B cell (primary cell): ENCODE results near the gene KLHL18. TPM values are rescaled to one million over a fixed set of nuclear protein-coding genes. Genes with fewer than 3 reads are reported as not detected.

Experiments used
- ATAC-seq: fragments of 200-7000 bp; cut with Tn5 transposase; one replicate; pipeline ENCODE4 v1.10.0; 2021; ENCODE audit warnings: low read depth, mild to moderate bottlenecking, moderate number of reproducible peaks, moderate library complexity
- CTCF ChIA-PET: fragments of 350-600 bp; sonication (Branson Sonifier 250); formaldehyde crosslinking; loops from one replicate; lab custom pipeline; 2021; ENCODE audit warnings: antibody characterized with exemption, inconsistent platforms; lab: Charles Lee
- POLR2A ChIA-PET: fragments of 350-600 bp; sonication (Branson Sonifier 250); formaldehyde crosslinking; loops from one replicate; lab custom pipeline; 2021; ENCODE audit warnings: antibody characterized with exemption; lab: Charles Lee
- DNase-seq: peaks from one replicate; pipeline ENCODE4 v3.0.0; 2013
- H2AFZ ChIP-seq: 2 replicates; pipeline ENCODE4 v1.6.1; 2012; ENCODE audit warnings: mild to moderate bottlenecking, low read depth, low read length; ENCODE audit not compliant: insufficient read depth, poor library complexity, severe bottlenecking
- H3K27ac ChIP-seq, 2 donors: 1 replicate in 1 of 2; 2 replicates in 1 of 2; pipeline ENCODE4 v1.5.1; 2012 to 2013; ENCODE audit warnings: low read length in 2 of 2, mild to moderate bottlenecking in 2 of 2, moderate library complexity in 1 of 2
- H3K27me3 ChIP-seq, 4 experiments: fragments of 200-600 bp in 1 of 4; sonication (generic) in 1 of 4; replicated peaks in 1 of 4; 1 replicate in 2 of 4; 2 replicates in 2 of 4; pipeline versions ENCODE4 v1.6.1 to v1.7.0; 2013 to 2016; ENCODE audit warnings: low read length in 3 of 4, mild to moderate bottlenecking in 2 of 4, mixed read lengths in 1 of 4, moderate library complexity in 1 of 4; ENCODE audit not compliant: insufficient read depth in 4 of 4, control insufficient read depth in 3 of 4; ENCODE audit errors: control extremely low read depth in 1 of 4
- H3K36me3 ChIP-seq, 2 experiments: replicated peaks in 1 of 2; 1 replicate in 1 of 2; 2 replicates in 1 of 2; pipeline versions ENCODE4 v1.6.1 to v1.7.1; 2013; ENCODE audit warnings: low read length in 1 of 2; ENCODE audit not compliant: insufficient read depth in 2 of 2, control insufficient read depth in 1 of 2; ENCODE audit errors: control extremely low read depth in 1 of 2, extremely low read depth in 1 of 2
- H3K4me1 ChIP-seq, 2 donors: fragments of 200-600 bp in 1 of 2; sonication (generic) in 1 of 2; 1 replicate in 1 of 2; 2 replicates in 1 of 2; pipeline versions ENCODE4 v1.5.1 to v1.6.1; 2013 to 2017; ENCODE audit warnings: low read length in 2 of 2; ENCODE audit not compliant: control insufficient read depth in 2 of 2, insufficient read depth in 2 of 2
- H3K4me2 ChIP-seq: replicated peaks from 2 replicates; pipeline ENCODE3; 2012; ENCODE audit warnings: mild to moderate bottlenecking, low read depth, low read length; ENCODE audit not compliant: poor library complexity, severe bottlenecking
- H3K4me3 ChIP-seq, 5 experiments: fragments of 200-600 bp in 1 of 5; sonication (generic) in 1 of 5; 1 replicate in 3 of 5; 2 replicates in 2 of 5; pipeline versions ENCODE4 v1.5.1 to v1.7.0; 2011 to 2016; ENCODE audit warnings: low read length in 4 of 5, mild to moderate bottlenecking in 4 of 5, low read depth in 2 of 5, control low read depth in 1 of 5, moderate library complexity in 1 of 5; ENCODE audit not compliant: insufficient read depth in 1 of 5; ENCODE audit errors: control extremely low read depth in 1 of 5, extremely low read depth in 1 of 5
- H3K79me2 ChIP-seq: fragments of 200-600 bp; sonication (generic); one replicate; pipeline ENCODE4 v1.6.0; 2016; ENCODE audit warnings: low read length; ENCODE audit not compliant: control insufficient read depth, insufficient read depth
- H3K9ac ChIP-seq: fragments of 200-600 bp; sonication (generic); 2 replicates; pipeline ENCODE4 v1.6.1; 2017; ENCODE audit warnings: mild to moderate bottlenecking, low read length, moderate library complexity
- H3K9me3 ChIP-seq, 3 donors: one replicate each; pipeline versions ENCODE4 v1.6.1 to v1.7.1; 2013; ENCODE audit warnings: low read length in 2 of 3; ENCODE audit not compliant: control insufficient read depth in 2 of 3, insufficient read depth in 1 of 3; ENCODE audit errors: control extremely low read depth in 1 of 3
- H4K20me1 ChIP-seq: 2 replicates; pipeline ENCODE4 v1.6.0; 2012; ENCODE audit warnings: mild to moderate bottlenecking, low read length; ENCODE audit not compliant: insufficient read depth, control insufficient read depth, poor library complexity, severe bottlenecking
- H3K27ac Mint-ChIP-seq: one replicate; pipeline ENCODE4 v1.8.0; 2021; ENCODE audit warnings: mixed read lengths
- H3K27me3 Mint-ChIP-seq: one replicate; pipeline ENCODE4 v1.8.0; 2021; ENCODE audit warnings: mixed read lengths
- H3K4me1 Mint-ChIP-seq: one replicate; pipeline ENCODE4 v1.8.0; 2021; ENCODE audit warnings: mixed read lengths
- H3K4me3 Mint-ChIP-seq: one replicate; pipeline ENCODE4 v1.8.0; 2021; ENCODE audit warnings: mixed read lengths
- H3K9me3 Mint-ChIP-seq: one replicate; pipeline ENCODE4 v1.8.0; 2022; ENCODE audit warnings: mixed read lengths; ENCODE audit not compliant: insufficient read depth
- CTCF ChIP-seq: fragments of 200-600 bp; IDR thresholded peaks from one replicate; pipeline ENCODE4 v1.8.0; 2022; ENCODE audit warnings: antibody characterized with exemption, mild to moderate bottlenecking
- EZH2 ChIP-seq: IDR thresholded peaks from 2 replicates; pipeline ENCODE4 v1.6.1; 2012; ENCODE audit warnings: borderline replicate concordance, low read depth, mild to moderate bottlenecking, moderate library complexity, low read length; ENCODE audit not compliant: insufficient read depth, poor library complexity, severe bottlenecking
- WGBS: methylation state at CpG from one replicate; pipeline ENCODE4 v1.1.5; 2013; ENCODE audit warnings: missing lambda C conversion rate; ENCODE audit not compliant: insufficient coverage; 5-methylcytosine and 5-hydroxymethylcytosine counted together
- intact Hi-C: fragments of 100-400 bp; cut with micrococcal nuclease; formaldehyde crosslinking; loops from one replicate; pipeline ENCODE4 v1.10.0; 2022
- polyA plus RNA-seq: library from polyadenylated mRNA; depleted of rRNA; stranded (reverse); fragments of >200 nt; gene quantifications from 2 replicates; pipeline ENCODE4 v1.2.3, GENCODE V29; 2012
- total RNA-seq, 2 donors: library from RNA; stranded (reverse); fragments of 120-200 nt in 1 of 2; gene quantifications; 1 replicate in 1 of 2; 2 replicates in 1 of 2; pipeline versions ENCODE4 v1.2.3 to v1.2.4, GENCODE V29; 2013 to 2022

The KLHL18 gene
- total and polyA plus RNA-seq, 2 donors (not counting 1 experiment from before 2014, with no cell fraction given) = 30.9 to 50.8 TPM

GRCh38 chr3:47392933-47393332 lies 110.2 kb downstream of the KLHL18 start:
- Histone ChIP-seq H3K9ac (no peak overlapping the region), H4K20me1 (peaks cover 81% of the 10 kb centered on the region), H3K4me3 (no peak overlapping the region), H2AFZ (no peak overlapping the region), H3K27ac (no peak overlapping the region), H3K36me3 (peaks cover 2 to 37% of the 10 kb centered on the region in 2 experiments), H3K27me3 (no peaks in the 10 kb centered on the region), H3K79me2 (peaks cover 92% of the 10 kb centered on the region), H3K9me3 (no peaks in the 10 kb centered on the region), H3K4me2 (no peak overlapping the region), H3K4me1 (peaks cover 0 to 3% of the 10 kb centered on the region in 2 donors)
- intact Hi-C loops = no loop called here
- WGBS = 100% methylated on average over 2 of the region's 3 CpGs
- peaks cover 17% of the 10 kb centered on the region for H3K4me1 Mint-ChIP-seq
- TF ChIP-seq EZH2 (no peak), CTCF (no peak)
- POLR2A ChIA-PET = no interaction called here
- H3K4me3 Mint-ChIP-seq = no peak overlapping the region
- CTCF ChIA-PET = no interaction called here
- no peak overlapping the region for H3K27ac Mint-ChIP-seq
- ATAC-seq = no peak
- no peak for DNase-seq
- H3K9me3 Mint-ChIP-seq = no peaks in the 10 kb centered on the region
- H3K27me3 Mint-ChIP-seq = no peaks in the 10 kb centered on the region

GRCh38 chr3:47394140-47394870 lies 111.6 kb downstream of the KLHL18 start:
- Histone ChIP-seq H3K4me3 (no peak overlapping the region), H4K20me1 (peaks cover 82% of the 10 kb centered on the region), H3K4me1 (peaks cover 0 to 3% of the 10 kb centered on the region in 2 donors), H3K79me2 (peaks cover 92% of the 10 kb centered on the region), H3K36me3 (peaks cover 2 to 37% of the 10 kb centered on the region in 2 experiments), H3K4me2 (no peak overlapping the region), H3K9me3 (no peaks in the 10 kb centered on the region), H2AFZ (no peak overlapping the region), H3K27ac (no peak overlapping the region), H3K27me3 (no peaks in the 10 kb centered on the region), H3K9ac (no peak overlapping the region)
- POLR2A ChIA-PET = no interaction called here
- DNase-seq = no peak
- H3K4me1 Mint-ChIP-seq = peaks cover 17% of the 10 kb centered on the region
- TF ChIP-seq CTCF (no peak), EZH2 (no peak)
- intact Hi-C loops = no loop called here
- no peaks in the 10 kb centered on the region for H3K9me3 Mint-ChIP-seq
- H3K27me3 Mint-ChIP-seq = no peaks in the 10 kb centered on the region
- CTCF ChIA-PET = interaction anchor here (0.7 to 1.5 kb wide), 2 partner anchors 15 to 26 kb away, joined by 3 to 4 read pairs; no protein-coding TSS in a partner anchor
- 100% methylated on average over 5 of the region's 8 CpGs for WGBS
- no peak overlapping the region for H3K27ac Mint-ChIP-seq
- H3K4me3 Mint-ChIP-seq = no peak overlapping the region
- ATAC-seq = no peak
